Measurements from ENCODE around the gene DIPK1C.

Gene DIPK1C

GRCh38 chr18:74420481-74420880 is 36.6 kb downstream of the DIPK1C start:
- no peak for DNase-seq (ENCODE audit: low read depth in 1 of 2, low spot score in 1 of 2)
- in situ Hi-C loops (cut with HindIII; ENCODE audit: low pct_unique_long_range_greater_than_20kb, low sequenced_read_pairs) = no loop called here

GRCh38 chr18:74419761-74420160 is 37.3 kb downstream of the DIPK1C start:
- in situ Hi-C loops (cut with HindIII; ENCODE audit: low pct_unique_long_range_greater_than_20kb, low sequenced_read_pairs) = no loop called here
- DNase-seq (ENCODE audit: low read depth in 1 of 2, low spot score in 1 of 2) = no peak
- no peak for TF ChIP-seq JUND (IDR thresholded peaks at IDR 0.05; ENCODE audit: low read depth)

More at GRCh38 chr18:74420481-74420880, 36.6 kb downstream of the DIPK1C start:
- TF ChIP-seq JUND (IDR thresholded peaks at IDR 0.05; ENCODE audit: low read depth) = no peak

GRCh38 chr18:74418023-74418422 is 39.1 kb downstream of the DIPK1C start:
- no peak for TF ChIP-seq JUND (IDR thresholded peaks at IDR 0.05; ENCODE audit: low read depth)
- no peak for DNase-seq (ENCODE audit: low read depth in 1 of 2, low spot score in 1 of 2)
- in situ Hi-C loops (cut with HindIII; ENCODE audit: low pct_unique_long_range_greater_than_20kb, low sequenced_read_pairs) = no loop called here

GRCh38 chr18:74416124-74416523 is 41.0 kb downstream of the DIPK1C start:
- no peak for TF ChIP-seq JUND (IDR thresholded peaks at IDR 0.05; ENCODE audit: low read depth)
- no peak for DNase-seq (ENCODE audit: low read depth in 1 of 2, low spot score in 1 of 2)
- in situ Hi-C loops (cut with HindIII; ENCODE audit: low pct_unique_long_range_greater_than_20kb, low sequenced_read_pairs) = no loop called here

GRCh38 chr18:74414953-74415515 is 42.1 kb downstream of the DIPK1C start:
- DNase-seq (ENCODE audit: low read depth in 1 of 2, low spot score in 1 of 2) = no peak
- TF ChIP-seq JUND (IDR thresholded peaks at IDR 0.05; ENCODE audit: low read depth) = no peak
- in situ Hi-C loops (cut with HindIII; ENCODE audit: low pct_unique_long_range_greater_than_20kb, low sequenced_read_pairs) = no loop called here

- DNase-seq (ENCODE audit: low read depth in 1 of 2, low spot score in 1 of 2) = no peak
- in situ Hi-C loops (cut with HindIII; ENCODE audit: low pct_unique_long_range_greater_than_20kb, low sequenced_read_pairs) = no loop called here
- no peak for TF ChIP-seq JUND (IDR thresholded peaks at IDR 0.05; ENCODE audit: low read depth)
Measured at GRCh38 chr18:74413836-74414235, 43.3 kb downstream of the DIPK1C start.

GRCh38 chr18:74412116-74412880 is 44.8 kb downstream of the DIPK1C start:
- DNase-seq (ENCODE audit: low read depth in 1 of 2, low spot score in 1 of 2) = no peak
- in situ Hi-C loops (cut with HindIII; ENCODE audit: low pct_unique_long_range_greater_than_20kb, low sequenced_read_pairs) = no loop called here
- TF ChIP-seq JUND (IDR thresholded peaks at IDR 0.05; ENCODE audit: low read depth) = no peak

- in situ Hi-C loops (cut with HindIII; ENCODE audit: low pct_unique_long_range_greater_than_20kb, low sequenced_read_pairs) = no loop called here
- DNase-seq (ENCODE audit: low read depth in 1 of 2, low spot score in 1 of 2) = no peak
- TF ChIP-seq JUND (IDR thresholded peaks at IDR 0.05; ENCODE audit: low read depth) = no peak
Measured at GRCh38 chr18:74411475-74411874, 45.6 kb downstream of the DIPK1C start.

GRCh38 chr18:74410441-74410992 is 46.6 kb downstream of the DIPK1C start:
- in situ Hi-C loops (cut with HindIII; ENCODE audit: low pct_unique_long_range_greater_than_20kb, low sequenced_read_pairs) = no loop called here
- TF ChIP-seq JUND (IDR thresholded peaks at IDR 0.05; ENCODE audit: low read depth) = no peak
- DNase-seq (ENCODE audit: low read depth in 1 of 2, low spot score in 1 of 2) = no peak

GRCh38 chr18:74407888-74408287 is 49.2 kb downstream of the DIPK1C start:
- no peak for TF ChIP-seq JUND (IDR thresholded peaks at IDR 0.05; ENCODE audit: low read depth)
- no peak for DNase-seq (ENCODE audit: low read depth in 1 of 2, low spot score in 1 of 2)
- in situ Hi-C loops (cut with HindIII; ENCODE audit: low pct_unique_long_range_greater_than_20kb, low sequenced_read_pairs) = no loop called here

- DNase-seq (ENCODE audit: low read depth in 1 of 2, low spot score in 1 of 2) = no peak
- in situ Hi-C loops (cut with HindIII; ENCODE audit: low pct_unique_long_range_greater_than_20kb, low sequenced_read_pairs) = no loop called here
- no peak for TF ChIP-seq JUND (IDR thresholded peaks at IDR 0.05; ENCODE audit: low read depth)
Measured at GRCh38 chr18:74402806-74403433, 54.2 kb downstream of the DIPK1C start.

GRCh38 chr18:74400813-74401212 is 56.3 kb downstream of the DIPK1C start:
- DNase-seq (ENCODE audit: low read depth in 1 of 2, low spot score in 1 of 2) = no peak
- in situ Hi-C loops (cut with HindIII; ENCODE audit: low pct_unique_long_range_greater_than_20kb, low sequenced_read_pairs) = no loop called here
- no peak for TF ChIP-seq JUND (IDR thresholded peaks at IDR 0.05; ENCODE audit: low read depth)
